ENCODE measurements around the gene PIK3R5.

GRCh38 chr17:9007052-9007714, 41.7 kb upstream of the PIK3R5 start:
- TF ChIP-seq CTCF (IDR thresholded peaks at IDR 0.05; ENCODE audit: insufficient read depth, low read depth, low read length), result no peak
- TF ChIP-seq EZH2 (IDR thresholded peaks at IDR 0.05; ENCODE audit: insufficient read depth, low read length), result no peak

All from astrocyte (in vitro differentiated cells and primary cell).